HEK293T (cell line): Measurements from ENCODE around the gene SC5D.

Experiments
- ARNT ChIP-seq: fragments of 450-650 bp; IDR thresholded peaks from 2 replicates; pipeline ENCODE4 v1.6.1; 2017; ENCODE audit warnings: mild to moderate bottlenecking
- BHLHE40 ChIP-seq: fragments of 450-650 bp; IDR thresholded peaks from 2 replicates; pipeline ENCODE4 v1.6.1; 2016; ENCODE audit warnings: mild to moderate bottlenecking, moderate library complexity, borderline replicate concordance
- HDGF ChIP-seq: fragments of 450-650 bp; IDR thresholded peaks from 2 replicates; pipeline ENCODE4 v1.6.1; 2017; ENCODE audit warnings: antibody characterized with exemption, borderline replicate concordance
- SUZ12 ChIP-seq: fragments of 450-650 bp; IDR thresholded peaks from 2 replicates; pipeline ENCODE4 v1.6.1; 2016; ENCODE audit warnings: mild to moderate bottlenecking

GRCh38 chr11:121246021-121246768, 46.4 kb upstream of the SC5D start:
- TF ChIP-seq SUZ12 (no peak), ARNT (no peak), BHLHE40 (no peak), HDGF (no peak)
